Liver (tissue), 3 donors: ENCODE measurements around the gene CEP89.
"Not testable (repeated sequence)": the region's sequence is repeated elsewhere in the genome, so short reads cannot be mapped to it uniquely, and the experiment has no call there.

Experiments
- HNF4A ChIP-seq, 2 donors: conservative IDR thresholded peaks; 2 replicates each; pipeline ENCODE4 v1.6.1; 2016; ENCODE audit warnings: antibody characterized with exemption in 2 of 2, mild to moderate bottlenecking in 2 of 2
- HNF4G ChIP-seq: IDR thresholded peaks from 2 replicates; pipeline ENCODE4 v1.6.1; 2016; ENCODE audit warnings: antibody characterized with exemption
- NR2F2 ChIP-seq: IDR thresholded peaks from 2 replicates; pipeline ENCODE4 v1.6.1; 2016; ENCODE audit warnings: antibody characterized with exemption
- RAD21 ChIP-seq, 2 donors: IDR thresholded peaks; 2 replicates each; pipeline ENCODE4 v1.6.1; 2016; ENCODE audit warnings: antibody characterized with exemption in 2 of 2, mild to moderate bottlenecking in 2 of 2
- RXRA ChIP-seq, 2 donors: IDR thresholded peaks; 2 replicates each; pipeline ENCODE4 v1.6.1; 2017 to 2018; ENCODE audit warnings: antibody characterized with exemption in 2 of 2, mild to moderate bottlenecking in 1 of 2
- SP1 ChIP-seq: IDR thresholded peaks from 2 replicates; pipeline ENCODE4 v1.6.1; 2018; ENCODE audit warnings: antibody characterized with exemption, mild to moderate bottlenecking
- YY1 ChIP-seq: IDR thresholded peaks from 2 replicates; pipeline ENCODE4 v1.6.1; 2016; ENCODE audit warnings: antibody characterized with exemption, mild to moderate bottlenecking
- TF ChIP-seq, protein P1 (sequence below): fragments of 150-350 bp; IDR thresholded peaks from 2 replicates; pipeline ENCODE4 v1.5.1; 2017; ENCODE audit warnings: improper control_type of control experiment, low read depth, low read length; ENCODE audit not compliant: missing input control
- TF ChIP-seq, protein P2 (sequence below): IDR thresholded peaks from 2 replicates; pipeline ENCODE4 v1.6.1; 2016; ENCODE audit warnings: antibody characterized with exemption
- TF ChIP-seq, protein P3 (sequence below): IDR thresholded peaks from 2 replicates; pipeline ENCODE4 v1.6.1; 2016; ENCODE audit warnings: antibody characterized with exemption
- TF ChIP-seq, protein P4 (sequence below): IDR thresholded peaks from 2 replicates; pipeline ENCODE4 v1.6.1; 2016; ENCODE audit warnings: antibody characterized with exemption, mild to moderate bottlenecking
- donor health status: healthy.
- donor health status: healthy.

DNA sequence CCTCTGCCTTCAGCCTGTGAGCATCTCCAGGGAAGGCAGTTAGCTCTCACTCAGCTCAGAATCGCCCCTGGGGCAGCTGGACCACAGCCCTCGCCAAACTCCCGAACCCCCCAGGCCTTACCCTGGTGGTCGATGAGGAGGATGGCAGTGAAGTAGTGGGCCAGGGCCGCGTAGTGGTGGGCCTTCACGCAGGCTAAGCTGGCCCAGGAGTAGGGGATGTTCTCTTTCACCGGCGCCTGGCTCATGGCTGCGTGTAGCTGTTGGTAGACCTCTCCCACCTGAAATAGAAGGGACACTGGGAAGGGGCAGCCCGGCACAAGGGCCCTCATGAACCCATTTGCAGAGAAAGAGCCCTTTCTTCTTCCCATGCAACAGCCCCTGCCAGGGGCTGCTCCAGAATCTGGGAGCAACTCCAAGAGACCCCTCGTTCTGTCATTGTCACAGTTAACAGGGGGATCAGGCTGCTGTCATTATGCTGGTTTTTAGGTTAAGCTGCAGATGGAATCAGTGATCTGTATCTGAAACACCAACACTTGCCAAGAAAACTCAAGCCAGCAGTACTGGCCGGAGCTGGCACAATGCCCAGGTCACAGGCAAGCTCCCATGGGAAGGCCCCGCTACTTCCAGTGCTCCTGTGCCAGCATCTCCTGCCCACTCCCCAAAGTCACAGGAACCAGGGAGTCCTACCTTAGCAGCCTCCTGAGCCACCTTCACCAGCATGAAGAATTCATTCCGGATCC, 30.5 kb upstream of the CEP89 start:
- TF ChIP-seq NR2F2; HNF4A (conservative IDR thresholded peaks at IDR 0.05); HNF4G; YY1; RXRA (IDR thresholded peaks at IDR 0.05); SP1: not testable (repeated sequence)
- TF ChIP-seq, protein P1, sequence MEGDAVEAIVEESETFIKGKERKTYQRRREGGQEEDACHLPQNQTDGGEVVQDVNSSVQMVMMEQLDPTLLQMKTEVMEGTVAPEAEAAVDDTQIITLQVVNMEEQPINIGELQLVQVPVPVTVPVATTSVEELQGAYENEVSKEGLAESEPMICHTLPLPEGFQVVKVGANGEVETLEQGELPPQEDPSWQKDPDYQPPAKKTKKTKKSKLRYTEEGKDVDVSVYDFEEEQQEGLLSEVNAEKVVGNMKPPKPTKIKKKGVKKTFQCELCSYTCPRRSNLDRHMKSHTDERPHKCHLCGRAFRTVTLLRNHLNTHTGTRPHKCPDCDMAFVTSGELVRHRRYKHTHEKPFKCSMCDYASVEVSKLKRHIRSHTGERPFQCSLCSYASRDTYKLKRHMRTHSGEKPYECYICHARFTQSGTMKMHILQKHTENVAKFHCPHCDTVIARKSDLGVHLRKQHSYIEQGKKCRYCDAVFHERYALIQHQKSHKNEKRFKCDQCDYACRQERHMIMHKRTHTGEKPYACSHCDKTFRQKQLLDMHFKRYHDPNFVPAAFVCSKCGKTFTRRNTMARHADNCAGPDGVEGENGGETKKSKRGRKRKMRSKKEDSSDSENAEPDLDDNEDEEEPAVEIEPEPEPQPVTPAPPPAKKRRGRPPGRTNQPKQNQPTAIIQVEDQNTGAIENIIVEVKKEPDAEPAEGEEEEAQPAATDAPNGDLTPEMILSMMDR = not testable (repeated sequence)
- TF ChIP-seq, protein P2, sequence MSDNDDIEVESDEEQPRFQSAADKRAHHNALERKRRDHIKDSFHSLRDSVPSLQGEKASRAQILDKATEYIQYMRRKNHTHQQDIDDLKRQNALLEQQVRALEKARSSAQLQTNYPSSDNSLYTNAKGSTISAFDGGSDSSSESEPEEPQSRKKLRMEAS = not testable (repeated sequence)
- TF ChIP-seq, protein P3, sequence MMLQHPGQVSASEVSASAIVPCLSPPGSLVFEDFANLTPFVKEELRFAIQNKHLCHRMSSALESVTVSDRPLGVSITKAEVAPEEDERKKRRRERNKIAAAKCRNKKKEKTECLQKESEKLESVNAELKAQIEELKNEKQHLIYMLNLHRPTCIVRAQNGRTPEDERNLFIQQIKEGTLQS = not testable (repeated sequence)
- TF ChIP-seq RAD21 (IDR thresholded peaks at IDR 0.05) = peak in 1 of 2 donors; percentile 35
- TF ChIP-seq, protein P4, sequence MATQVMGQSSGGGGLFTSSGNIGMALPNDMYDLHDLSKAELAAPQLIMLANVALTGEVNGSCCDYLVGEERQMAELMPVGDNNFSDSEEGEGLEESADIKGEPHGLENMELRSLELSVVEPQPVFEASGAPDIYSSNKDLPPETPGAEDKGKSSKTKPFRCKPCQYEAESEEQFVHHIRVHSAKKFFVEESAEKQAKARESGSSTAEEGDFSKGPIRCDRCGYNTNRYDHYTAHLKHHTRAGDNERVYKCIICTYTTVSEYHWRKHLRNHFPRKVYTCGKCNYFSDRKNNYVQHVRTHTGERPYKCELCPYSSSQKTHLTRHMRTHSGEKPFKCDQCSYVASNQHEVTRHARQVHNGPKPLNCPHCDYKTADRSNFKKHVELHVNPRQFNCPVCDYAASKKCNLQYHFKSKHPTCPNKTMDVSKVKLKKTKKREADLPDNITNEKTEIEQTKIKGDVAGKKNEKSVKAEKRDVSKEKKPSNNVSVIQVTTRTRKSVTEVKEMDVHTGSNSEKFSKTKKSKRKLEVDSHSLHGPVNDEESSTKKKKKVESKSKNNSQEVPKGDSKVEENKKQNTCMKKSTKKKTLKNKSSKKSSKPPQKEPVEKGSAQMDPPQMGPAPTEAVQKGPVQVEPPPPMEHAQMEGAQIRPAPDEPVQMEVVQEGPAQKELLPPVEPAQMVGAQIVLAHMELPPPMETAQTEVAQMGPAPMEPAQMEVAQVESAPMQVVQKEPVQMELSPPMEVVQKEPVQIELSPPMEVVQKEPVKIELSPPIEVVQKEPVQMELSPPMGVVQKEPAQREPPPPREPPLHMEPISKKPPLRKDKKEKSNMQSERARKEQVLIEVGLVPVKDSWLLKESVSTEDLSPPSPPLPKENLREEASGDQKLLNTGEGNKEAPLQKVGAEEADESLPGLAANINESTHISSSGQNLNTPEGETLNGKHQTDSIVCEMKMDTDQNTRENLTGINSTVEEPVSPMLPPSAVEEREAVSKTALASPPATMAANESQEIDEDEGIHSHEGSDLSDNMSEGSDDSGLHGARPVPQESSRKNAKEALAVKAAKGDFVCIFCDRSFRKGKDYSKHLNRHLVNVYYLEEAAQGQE = not testable (repeated sequence)
